Measurements from ENCODE around the gene CDK5R2.
"Not testable (repeated sequence)": the region's sequence is repeated elsewhere in the genome, so short reads cannot be mapped to it uniquely, and the experiment has no call there.

The CDK5R2 gene

DNA sequence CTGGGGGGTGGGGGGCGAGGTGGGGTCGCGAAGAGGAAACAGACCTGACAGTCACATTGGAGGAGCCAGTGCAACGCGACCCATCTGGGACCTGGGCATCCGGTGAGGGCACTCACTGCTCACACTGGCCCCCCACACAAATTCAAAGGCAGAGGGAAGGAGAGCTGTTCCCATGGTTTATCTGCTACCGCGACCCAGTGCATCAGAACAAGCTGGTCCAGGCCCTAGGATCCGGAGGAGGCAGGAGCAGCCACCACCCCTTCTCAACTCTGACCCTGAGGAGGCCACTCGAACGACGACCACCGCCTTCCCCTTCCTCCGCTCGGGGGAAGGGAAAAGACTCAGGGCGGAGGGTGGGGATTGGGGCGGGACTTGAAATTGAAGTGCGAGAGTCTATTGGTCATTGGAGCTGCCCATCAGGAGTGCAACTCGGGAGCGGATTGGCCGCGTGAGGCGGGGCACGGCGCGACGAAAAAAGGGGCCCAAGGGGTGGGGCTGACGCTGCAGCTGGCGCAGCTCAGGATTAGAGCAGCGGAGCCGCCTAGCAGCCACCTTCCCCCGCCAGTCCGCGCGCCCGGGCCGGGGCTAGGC is at the start of gene CDK5R2:
CDK5R2 (plus strand) TSS at position 526 of the 591 bp plus-strand sequence. CDS start 155 bp downstream, outside the sequence.
- FAIRE-seq (no peak), DNase-seq (ENCODE audit: low spot score) (peak; percentile 50)

DNA sequence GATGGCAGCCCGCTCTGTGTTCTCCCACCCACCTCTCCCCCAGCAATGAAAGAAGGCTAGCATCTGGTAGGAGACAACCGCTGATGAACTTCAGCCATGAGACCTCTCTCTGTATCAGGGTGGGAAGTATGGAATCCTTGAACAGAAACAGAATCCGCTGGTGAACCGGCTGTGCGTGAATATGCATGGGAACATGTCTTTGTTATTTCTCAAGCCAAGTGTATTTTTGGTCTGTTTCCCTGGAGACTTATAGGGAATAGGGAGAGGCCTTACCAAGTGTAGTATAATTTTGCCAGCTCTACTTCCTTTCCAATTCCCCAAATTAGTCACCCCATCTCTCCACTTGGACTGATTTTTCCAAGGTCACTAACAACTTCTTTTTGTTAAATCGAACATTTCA is 48.7 kb upstream of the CDK5R2 start:
- FAIRE-seq: no peak
- no peak for DNase-seq (ENCODE audit: low spot score)

DNA sequence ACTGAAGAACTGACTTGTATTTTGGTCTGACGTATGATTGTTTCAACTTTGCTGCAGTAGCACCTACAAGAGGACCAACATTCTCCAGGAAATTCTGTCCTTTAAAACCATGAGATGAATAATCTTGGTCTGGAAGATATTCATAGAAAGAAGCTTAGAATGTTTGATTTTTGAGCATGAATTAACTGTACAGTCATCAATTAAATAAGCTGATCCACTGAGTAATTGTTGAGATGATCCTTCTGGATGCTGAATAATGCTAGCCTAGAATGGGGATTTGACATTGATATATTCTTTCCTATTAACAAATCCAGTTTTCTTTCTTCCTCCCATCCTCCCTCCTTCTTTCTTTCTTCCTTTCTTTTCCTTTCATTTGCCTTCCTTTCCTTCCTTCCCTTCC is 39.0 kb upstream of the CDK5R2 start:
- no peak for FAIRE-seq
- DNase-seq (ENCODE audit: low spot score): no peak

DNA sequence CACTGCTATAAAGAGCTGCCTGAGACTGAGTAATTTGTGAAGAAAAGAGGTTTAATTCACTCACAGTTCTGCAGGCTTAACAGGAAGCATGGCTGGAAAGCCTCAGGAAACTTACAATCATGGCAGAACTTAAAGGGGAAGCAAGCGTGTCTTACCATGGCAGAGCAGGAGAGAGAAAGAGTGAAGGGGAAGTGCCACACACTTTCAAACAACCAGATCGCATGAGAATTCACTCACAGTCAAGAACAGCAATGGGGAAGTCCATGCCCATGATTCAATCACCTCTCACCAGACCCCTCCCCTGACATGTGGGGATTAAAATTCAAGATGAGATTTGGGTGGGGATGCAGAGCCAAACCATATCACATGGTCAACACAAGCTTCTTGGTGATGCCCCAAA is 34.7 kb upstream of the CDK5R2 start:
- no peak for FAIRE-seq
- DNase-seq (ENCODE audit: low spot score): no peak

DNA sequence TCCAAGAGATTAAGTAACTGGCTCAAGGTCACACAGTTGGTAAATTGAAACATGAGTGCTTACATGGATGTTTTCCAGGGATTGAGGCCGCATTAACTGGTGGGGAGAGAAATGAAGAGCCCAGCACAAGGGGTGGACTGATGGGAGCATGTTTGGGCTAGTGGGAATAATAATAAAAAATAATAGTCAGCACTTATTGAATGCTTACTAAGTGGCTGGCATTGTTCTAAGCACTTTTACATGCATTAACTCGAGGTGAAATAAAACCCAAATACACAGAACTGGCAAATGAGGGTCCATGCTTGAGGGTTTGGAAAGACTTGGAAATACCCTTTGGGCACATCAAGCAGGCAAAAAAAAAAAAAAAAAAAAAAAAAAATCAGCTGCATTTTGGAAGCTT is 34.0 kb upstream of the CDK5R2 start:
- FAIRE-seq (no peak), DNase-seq (ENCODE audit: low spot score) (no peak)

DNA sequence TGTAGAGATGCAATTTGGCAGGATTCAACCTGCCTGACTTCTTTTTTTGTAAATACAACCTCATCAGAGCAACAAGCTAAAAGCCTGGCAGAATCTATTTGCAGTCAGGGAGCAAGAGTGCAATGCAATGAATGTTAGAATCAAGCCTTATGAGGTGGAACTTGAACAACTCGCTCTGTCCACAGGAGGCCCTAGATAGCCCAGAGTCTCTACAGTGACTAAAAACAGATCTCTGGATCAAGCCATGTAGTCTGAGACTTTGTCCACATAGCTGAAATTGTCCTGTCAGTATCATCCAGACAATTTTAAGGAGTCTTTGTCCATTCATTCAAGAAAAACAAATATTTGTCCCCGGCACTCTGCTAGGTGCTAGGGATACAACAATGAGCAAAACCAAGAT is 32.0 kb upstream of the CDK5R2 start:
- DNase-seq (ENCODE audit: low spot score) (no peak), FAIRE-seq (no peak)

DNA sequence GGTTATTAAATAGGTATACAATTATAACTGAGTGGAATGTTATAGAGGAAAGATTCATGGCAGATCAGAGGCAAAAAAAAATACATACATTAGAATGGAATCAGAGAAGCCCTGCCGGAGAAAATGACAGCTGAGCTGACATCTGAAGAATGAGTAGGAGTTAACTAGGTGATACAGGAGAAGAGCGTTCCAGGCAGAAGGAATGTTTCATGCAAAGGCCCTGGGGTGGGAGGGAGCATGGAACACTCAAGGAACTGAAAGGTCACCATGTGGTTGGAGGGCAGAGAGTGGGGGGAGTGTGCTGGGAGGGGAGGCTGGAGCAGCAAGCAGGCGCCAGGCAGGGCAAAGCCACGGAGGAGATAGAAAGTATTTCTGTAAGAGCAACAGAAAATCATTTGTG is 31.6 kb upstream of the CDK5R2 start:
- no peak for DNase-seq (ENCODE audit: low spot score)
- no peak for FAIRE-seq

DNA sequence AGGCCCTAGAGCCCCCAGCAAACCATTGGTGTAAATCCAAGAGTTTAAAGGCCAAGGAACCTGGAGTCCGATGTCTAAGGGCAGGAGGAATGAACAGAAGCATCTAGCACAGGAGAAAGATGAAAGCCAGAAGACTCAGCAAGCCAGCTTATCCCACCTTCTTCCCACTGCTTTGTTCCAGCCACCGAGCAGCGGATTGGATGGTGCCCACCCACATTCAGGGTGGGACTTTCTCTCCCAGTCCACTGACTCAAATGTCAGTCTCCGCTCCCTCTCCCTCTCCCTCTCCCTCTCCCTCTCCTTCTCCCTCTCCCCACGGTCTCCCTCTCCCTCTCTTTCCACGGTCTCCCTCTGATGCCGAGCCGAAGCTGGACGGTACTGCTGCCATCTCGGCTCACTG is 29.0 kb upstream of the CDK5R2 start:
- FAIRE-seq; DNase-seq (ENCODE audit: low spot score): not testable (repeated sequence)

DNA sequence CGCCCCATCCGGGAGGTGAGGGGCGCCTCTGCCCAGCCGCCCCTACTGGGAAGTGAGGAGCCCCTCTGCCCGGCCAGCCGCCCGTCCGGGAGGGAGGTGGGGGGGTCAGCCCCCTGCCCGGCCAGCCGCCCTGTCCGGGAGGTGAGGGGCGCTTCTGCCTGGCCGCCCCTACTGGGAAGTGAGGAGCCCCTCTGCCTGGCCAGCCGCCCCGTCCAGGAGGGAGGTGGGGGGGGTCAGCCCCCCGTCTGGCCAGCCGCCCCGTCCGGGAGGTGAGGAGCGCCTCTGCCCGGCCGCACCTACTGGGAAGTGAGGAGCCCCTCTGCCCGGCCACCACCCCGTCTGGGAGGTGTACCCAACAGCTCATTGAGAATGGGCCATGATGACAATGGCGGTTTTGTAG is 27.7 kb upstream of the CDK5R2 start:
- DNase-seq (ENCODE audit: low spot score); FAIRE-seq: not testable (repeated sequence)

DNA sequence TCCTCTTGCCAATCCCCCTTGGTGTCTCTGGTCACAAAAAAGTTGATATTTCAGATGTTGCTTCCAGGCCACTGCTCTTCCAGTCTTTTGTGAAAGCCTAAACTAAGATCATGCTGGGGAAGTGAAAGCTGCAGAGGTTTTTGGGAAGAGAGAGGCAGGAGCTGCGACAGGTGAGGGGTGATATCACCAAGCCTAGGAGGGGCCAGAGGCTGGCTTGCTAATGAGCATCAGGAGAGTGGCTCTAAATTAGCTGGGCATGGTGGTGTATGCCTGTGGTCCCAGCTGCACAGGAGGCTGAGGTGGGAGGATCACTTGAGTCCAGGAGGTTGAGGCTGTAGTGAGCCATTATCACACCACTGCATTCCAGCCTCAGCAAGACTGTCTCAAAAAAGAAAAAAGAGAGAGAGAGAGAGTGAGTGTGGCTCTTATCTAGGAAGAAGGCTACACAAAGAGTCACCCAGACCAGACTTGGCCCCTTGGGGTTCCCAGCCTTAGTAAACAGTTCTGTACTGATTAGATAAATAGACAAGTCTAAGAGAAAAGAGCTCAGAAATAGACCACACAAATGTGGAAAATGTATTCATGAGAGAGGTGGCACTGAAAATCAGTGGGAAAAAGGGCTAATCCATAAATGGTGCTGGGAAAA is 14.6 kb upstream of the CDK5R2 start:
- DNase-seq (ENCODE audit: low spot score): no peak
- FAIRE-seq: no peak

DNA sequence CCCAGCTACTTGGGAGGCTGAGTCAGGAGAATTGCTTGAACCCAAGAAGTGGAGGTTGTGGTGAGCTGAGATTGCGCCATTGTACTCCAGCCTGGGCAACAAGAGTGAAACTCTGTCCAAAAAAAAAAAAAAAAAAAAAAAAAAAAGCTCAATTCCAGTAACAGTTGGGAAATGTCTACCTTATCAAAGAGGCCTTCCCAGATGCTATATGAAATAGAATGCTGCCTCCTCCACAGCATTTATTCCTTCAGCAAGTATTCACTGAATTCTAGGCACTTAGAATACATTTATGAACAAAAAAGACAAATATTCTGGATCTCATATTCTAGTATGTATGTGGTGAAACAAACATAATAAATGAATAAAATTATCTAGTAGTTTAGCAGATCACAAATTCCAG is 12.8 kb upstream of the CDK5R2 start:
- DNase-seq (ENCODE audit: low spot score) (no peak), FAIRE-seq (no peak)

DNA sequence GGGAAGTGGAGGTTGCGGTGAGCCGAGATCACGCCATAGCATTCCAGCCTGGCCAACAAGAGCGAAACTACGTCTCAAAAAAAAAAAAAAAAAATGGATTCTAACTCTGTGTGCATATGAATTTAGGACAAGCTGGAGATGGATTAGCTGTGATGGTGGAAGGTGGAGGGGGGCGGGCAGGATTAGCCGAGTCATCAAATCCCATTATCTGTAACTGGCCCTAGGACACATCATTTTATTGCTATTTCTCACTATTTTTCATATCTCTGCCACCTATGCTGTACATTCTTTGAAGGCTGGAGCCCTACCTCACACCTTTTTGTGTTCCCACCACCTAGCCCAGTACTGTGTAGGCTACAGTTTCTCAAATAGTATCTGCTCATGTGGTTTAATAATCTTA is 7.3 kb upstream of the CDK5R2 start:
- DNase-seq (ENCODE audit: low spot score) (no peak), FAIRE-seq (no peak)

DNA sequence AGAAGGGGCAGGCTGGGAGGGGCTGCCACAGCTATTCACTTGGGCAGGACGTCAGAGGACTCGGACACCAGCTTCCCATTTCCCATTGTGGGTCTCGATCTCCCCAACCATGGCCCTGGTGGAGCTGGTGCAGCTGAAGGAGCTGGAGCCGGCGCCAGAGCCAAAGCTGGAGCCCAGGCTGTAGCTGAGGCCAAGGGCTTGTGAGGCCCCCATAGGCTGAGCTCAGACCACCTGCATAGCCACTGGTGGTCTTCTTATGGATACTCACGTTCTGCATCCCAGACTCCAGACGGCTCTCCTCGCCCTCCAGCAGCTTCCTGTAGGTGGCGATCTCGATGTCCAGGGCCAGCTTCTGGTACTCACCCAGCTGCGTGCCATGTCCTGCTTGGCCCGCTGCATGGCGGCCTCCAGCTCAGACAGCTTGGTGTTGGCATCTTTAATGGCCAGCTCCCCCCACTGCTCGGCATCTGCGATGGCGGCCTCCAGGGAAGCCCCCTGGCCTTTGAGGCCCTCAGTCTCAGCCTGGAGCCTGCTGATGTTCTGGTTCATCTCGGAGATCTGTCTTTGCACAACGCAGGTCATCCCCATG is 6.0 kb upstream of the CDK5R2 start:
- DNase-seq (ENCODE audit: low spot score) (no peak), FAIRE-seq (no peak)

DNA sequence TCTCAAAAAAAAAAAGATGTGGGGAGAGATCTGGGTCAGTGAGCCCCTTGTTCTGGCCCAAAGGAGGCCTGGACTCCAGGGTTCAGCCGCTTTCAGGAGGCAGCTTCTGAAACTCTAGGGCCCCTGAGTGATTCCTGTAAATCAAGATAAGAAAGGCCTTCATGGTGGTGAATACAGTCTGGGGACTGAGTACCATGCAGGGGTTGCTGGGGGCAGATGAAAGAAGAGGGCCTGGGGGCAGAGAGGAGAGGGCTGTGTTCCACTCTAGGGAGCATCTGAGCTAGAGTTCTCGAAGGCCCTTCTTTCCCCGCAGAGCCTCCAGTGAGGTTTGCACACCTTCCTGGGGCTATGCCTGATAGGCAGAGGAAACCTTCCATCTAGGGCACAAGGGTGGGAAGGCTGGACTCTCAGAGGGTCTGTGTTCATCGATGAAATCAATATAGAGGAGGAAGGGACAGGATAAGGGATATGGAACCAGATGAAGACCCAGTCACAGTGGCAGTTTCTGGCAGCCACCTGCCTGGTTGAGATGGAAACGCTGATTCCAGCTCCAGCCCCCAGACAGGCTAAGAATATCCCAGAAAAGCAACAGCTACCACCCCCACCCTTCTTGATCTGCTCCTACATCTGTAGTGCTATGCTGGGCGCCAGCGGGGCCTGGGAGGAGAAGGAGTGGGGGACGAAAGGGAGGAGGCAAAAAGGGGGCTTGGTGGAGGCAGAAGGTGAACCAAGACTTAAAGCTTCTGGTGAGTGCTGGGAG is 4.7 kb upstream of the CDK5R2 start:
- FAIRE-seq (no peak), DNase-seq (ENCODE audit: low spot score) (no peak)

DNA sequence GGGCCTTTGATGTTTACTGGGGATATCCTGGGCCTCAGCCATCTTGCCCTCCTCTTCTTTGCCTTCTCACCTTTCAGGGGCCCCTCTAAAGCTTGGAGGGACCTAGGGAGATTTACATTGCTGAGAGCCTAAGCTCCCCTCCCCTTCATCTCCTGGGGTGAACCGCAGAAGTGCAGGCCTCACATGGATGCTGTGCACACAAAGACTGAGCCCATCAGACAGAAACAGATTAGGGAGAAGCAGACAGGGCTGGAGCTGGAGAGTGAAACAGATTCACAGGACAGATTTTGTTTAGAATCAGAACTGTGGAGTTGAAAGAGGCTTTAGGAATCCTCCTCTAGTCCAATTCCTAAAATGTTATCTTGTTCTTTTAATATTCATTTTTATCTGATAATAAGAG is 3.4 kb upstream of the CDK5R2 start:
- FAIRE-seq (no peak), DNase-seq (ENCODE audit: low spot score) (no peak)

DNA sequence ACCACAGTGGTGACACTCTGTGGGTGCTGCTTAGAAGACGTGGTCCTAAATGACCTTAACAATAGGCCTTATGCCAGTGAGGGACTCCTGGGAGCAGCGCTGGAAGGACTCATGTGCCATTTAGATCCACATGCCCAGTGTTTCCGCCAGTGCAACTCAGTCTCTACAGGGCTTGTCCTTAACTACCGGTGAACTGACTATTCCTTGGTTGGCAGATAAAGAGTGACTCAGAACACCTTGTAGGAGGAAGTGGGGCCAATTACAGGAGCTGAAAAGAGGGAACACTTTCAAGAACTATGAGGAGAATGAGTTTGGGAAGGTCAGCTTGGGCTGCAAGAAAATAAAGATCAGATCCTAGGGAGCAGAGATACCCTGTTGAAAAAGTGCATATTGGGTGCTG is 1.8 kb upstream of the CDK5R2 start:
- FAIRE-seq (no peak), DNase-seq (ENCODE audit: low spot score) (no peak)

DNA sequence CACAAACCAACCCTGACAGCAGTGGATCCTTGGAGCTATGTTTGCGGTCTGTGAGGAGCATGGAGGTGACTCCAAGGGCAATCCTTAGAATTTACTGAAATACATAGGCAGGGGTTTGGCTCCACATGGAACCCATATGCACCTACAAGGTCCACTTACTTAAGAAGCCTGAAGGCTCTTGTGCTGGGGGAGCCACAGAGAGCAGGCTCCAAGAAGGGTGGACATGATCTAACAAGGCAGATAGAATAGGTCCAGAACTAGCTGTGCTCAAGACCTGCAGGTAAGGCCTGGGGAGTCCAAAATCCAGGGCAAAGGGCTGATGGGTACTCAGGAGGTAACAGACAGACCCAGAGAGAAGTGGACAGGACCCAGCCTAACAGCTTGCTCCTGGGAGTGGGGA is 1.2 kb upstream of the CDK5R2 start:
- no peak for DNase-seq (ENCODE audit: low spot score)
- FAIRE-seq: no peak

DNA sequence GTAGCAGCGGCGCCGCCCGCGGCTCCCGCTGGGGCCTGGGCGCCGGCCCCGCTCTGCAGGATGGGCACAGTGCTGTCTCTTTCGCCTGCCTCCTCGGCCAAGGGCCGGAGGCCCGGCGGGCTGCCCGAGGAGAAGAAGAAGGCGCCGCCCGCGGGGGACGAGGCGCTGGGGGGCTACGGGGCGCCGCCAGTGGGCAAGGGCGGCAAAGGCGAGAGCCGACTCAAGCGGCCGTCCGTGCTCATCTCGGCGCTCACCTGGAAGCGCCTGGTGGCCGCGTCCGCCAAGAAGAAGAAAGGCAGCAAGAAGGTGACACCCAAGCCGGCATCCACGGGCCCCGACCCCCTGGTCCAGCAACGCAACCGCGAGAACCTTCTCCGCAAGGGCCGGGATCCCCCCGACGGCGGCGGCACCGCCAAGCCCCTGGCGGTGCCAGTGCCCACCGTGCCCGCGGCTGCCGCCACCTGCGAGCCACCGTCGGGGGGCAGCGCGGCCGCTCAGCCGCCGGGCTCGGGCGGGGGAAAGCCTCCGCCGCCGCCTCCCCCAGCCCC is 369 bp downstream of the CDK5R2 start:
- no peak for FAIRE-seq
- no peak for DNase-seq (ENCODE audit: low spot score)

DNA sequence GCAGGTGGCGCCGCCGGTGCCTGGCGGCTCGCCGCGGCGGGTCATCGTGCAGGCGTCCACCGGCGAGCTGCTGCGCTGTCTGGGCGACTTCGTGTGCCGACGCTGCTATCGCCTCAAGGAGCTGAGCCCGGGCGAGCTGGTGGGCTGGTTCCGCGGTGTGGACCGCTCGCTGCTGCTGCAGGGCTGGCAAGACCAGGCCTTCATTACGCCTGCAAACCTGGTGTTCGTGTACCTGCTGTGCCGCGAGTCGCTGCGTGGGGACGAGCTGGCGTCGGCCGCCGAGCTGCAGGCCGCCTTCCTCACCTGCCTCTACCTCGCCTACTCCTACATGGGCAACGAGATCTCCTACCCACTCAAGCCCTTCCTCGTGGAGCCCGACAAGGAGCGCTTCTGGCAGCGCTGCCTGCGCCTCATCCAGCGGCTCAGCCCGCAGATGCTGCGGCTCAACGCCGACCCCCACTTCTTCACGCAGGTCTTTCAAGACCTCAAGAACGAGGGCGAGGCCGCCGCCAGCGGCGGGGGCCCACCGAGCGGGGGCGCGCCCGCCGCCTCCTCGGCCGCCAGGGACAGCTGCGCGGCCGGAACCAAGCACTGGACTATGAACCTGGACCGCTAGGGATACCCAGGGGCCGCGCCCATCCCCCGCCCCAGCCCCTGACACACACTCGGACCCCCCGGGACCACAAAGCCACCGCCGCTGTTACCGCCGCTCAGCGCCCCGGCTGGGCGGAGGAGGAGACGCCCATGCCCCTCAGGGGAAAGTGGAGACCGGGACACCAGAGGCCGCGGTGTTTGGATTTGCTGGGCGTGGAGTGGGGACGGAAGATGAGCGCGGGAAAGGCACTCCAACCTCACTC is 1.1 kb downstream of the CDK5R2 start:
- no peak for DNase-seq (ENCODE audit: low spot score)
- FAIRE-seq: no peak

DNA sequence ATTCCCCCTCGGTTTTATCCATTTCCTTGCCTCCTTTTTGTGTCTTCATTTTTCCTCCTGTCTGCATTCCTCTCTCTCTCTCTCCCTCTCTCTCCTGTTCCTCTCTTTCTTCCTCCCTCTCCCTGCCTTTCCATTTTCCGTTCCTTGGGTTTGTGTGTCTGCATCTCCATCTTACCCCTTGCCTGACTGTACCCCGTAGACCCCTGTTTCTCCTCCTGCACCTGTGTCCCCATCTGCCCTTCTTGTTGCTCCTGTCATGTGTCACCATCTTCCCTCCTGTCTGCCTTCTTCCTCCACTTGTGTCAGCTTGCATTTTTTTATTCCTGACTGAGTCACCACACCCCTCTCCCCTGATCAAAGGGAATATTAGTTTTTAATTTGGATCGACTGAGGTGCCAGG is 1.8 kb downstream of the CDK5R2 start:
- FAIRE-seq (no peak), DNase-seq (ENCODE audit: low spot score) (no peak)

Measured in RCC 7860 (cell line).